ENCODE measurements around the gene SPRED3. TPM values are rescaled to one million over a fixed set of nuclear protein-coding genes. Genes with fewer than 3 reads are reported as not detected.
A peak's percentile ranks its signal among the peaks of the same experiment; 100 is the strongest.

Gene SPRED3
- total RNA-seq, 1 donor: 3.9 TPM

DNA sequence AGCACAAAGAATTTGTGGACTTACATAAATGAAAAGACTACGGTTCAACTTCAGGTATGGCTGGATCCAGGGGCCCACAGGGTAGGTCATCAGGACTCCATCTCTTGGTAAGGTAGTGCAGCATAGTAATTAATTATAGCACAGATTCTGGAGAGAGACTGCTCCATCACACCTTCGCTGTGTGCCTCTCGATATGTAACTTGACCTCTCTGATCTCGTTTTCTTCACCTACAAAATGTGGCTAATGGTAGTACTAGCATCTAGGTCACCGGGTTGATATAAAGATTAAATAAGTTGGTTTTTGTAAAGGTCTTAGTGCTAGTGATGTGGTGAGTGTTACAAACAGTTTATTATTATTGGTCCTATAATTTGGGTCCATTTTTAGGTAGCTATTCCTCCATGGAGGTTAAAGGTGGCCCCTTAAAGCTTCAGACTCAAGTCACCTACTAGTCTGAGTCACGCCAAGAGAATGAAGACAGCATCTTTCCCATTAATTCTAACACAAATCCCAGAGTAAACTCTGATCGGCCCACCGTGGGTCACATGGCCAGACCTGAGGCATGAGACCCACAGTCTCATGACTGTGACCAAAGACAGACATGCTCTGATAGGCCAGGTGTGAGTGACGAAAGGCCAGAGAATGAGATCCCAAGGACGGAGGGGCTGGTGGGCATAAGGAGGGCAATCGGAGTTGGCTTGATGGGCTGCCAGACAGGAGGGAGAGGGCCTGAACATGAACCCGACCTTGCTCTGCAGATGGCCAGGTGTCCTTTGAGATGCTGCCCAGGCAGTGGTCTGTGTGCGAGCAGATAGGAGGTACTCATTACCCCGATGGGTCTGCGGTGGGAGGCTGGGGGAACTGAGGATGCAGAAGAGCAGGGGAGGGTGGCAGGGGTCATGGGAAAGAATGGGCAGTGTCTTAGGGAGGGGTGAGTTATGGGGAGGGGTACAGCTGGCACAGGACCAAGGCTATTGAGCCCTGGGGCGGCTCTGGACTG lies 32.5 kb upstream of the SPRED3 start:
- no peak overlapping the region for H3K4me3 ChIP-seq (ENCODE audit: low read depth, low read length)
- TF ChIP-seq CTCF (IDR thresholded peaks at IDR 0.05; ENCODE audit: insufficient read depth, low read depth, low read length): no peak
- no peak for DNase-seq (ENCODE audit: low read depth)

GRCh38 chr19:38358071-38358470 lies 30.4 kb upstream of the SPRED3 start:
- DNase-seq (ENCODE audit: low read depth): no peak
- no peak overlapping the region for H3K4me3 ChIP-seq (ENCODE audit: low read depth, low read length)
- no peak for TF ChIP-seq CTCF (IDR thresholded peaks at IDR 0.05; ENCODE audit: insufficient read depth, low read depth, low read length)

DNA sequence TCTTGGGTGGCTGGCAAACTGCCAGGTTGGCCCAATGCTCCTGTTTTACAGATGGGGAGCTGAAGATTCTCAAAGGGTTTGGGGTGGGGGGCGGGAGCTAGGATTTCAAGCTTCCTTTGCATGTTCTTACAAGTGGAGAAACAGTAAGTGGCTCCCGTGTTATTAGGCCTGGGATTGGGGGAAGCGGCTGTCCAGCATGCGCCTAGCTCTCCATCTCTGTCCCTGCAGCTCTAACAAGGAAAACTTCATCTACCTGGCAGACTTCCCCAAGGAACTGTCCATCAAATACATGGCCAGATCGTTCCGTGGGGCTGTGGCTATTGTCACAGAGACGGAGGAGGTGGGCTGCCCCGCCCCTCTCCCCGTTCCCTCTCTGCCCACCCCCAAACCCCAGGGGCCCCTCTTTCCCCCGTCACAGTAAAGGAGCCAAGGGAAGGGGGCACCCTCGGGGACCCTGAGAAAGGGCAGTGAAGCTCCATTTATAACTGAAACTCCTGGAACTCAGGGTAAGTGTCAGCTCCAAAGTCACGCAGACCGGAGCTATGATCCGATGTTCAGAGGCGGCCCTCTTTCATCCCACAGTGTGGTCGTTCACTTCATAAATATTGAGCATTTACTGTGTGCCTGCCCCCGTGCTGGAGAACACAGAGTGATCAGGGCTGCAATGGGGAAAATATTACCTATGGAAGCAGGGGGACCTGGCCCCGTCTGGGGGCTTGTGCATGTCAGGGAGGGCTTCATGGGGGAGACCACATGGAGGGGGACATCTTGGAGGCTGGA lies 29.1 kb upstream of the SPRED3 start:
- no peak overlapping the region for H3K4me3 ChIP-seq (ENCODE audit: low read depth, low read length)
- no peak for TF ChIP-seq CTCF (IDR thresholded peaks at IDR 0.05; ENCODE audit: insufficient read depth, low read depth, low read length)
- DNase-seq (ENCODE audit: low read depth): no peak

GRCh38 chr19:38360351-38360750 lies 28.1 kb upstream of the SPRED3 start:
- DNase-seq (ENCODE audit: low read depth): no peak
- H3K4me3 ChIP-seq (ENCODE audit: low read depth, low read length): no peak overlapping the region
- no peak for TF ChIP-seq CTCF (IDR thresholded peaks at IDR 0.05; ENCODE audit: insufficient read depth, low read depth, low read length)

DNA sequence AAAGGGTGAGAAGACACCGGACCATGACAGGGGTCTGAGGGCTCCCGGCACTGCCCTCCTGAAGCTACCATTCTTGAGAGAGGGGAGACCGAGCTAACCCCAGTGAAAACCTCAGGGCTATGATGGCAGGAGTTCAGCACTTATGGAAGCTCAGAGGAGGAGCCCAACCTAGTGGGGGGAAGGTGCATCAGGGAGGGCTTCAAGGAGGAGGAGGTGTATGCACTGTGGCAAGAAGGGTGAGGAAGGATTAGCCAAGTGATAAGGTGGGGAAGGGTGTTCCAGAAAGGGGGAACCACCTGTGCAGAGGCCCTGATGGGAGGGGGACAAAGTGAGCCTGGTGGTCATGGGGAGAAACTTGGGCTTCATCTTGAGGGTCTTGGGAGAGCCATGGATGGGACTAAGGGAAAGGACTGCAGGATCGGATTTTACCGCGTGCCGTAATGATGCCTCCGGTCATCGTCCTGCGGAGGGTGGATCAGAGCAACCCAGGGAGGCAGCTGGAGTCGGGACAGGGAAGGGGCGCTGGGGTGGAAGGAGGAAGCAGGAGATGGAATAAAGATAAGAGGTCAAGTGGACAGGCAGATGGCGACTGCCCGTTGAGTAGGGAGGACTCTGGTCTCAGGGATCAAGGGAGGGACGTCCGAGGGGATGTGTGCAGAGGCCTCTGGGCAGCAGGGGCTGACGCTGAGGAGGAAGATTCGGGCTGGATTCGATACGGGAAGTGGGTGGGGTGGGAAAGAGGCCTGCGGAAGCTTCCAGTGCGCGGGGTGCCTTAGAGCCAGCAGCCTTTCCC lies 27.5 kb upstream of the SPRED3 start:
- no peak for TF ChIP-seq CTCF (IDR thresholded peaks at IDR 0.05; ENCODE audit: insufficient read depth, low read depth, low read length)
- no peak for DNase-seq (ENCODE audit: low read depth)
- H3K4me3 ChIP-seq (ENCODE audit: low read depth, low read length): peak overlapping the region; percentile 73

DNA sequence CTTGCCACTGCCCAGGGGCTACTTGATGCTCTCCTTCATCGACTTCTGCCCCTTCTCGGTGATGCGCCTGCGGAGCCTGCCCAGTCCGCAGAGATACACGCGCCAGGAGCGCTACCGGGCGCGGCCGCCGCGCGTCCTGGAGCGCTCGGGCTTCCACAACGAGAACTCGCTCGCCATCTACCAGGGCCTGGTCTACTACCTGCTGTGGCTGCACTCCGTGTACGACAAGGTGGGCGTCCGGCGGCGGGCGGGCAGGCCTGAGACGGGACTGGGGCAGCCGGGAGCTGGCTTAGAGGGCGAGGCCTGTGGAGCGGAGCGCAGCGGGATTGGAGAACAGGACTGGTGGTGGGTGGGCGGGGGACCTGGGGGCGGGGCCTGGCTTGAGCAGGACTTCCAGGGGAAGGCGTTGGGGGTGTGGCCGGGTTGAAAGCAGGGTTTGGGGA lies 26.8 kb upstream of the SPRED3 start:
- peak overlapping the region; percentile 73 for H3K4me3 ChIP-seq (ENCODE audit: low read depth, low read length)
- peak; percentile 9 for TF ChIP-seq CTCF (IDR thresholded peaks at IDR 0.05; ENCODE audit: insufficient read depth, low read depth, low read length)
- DNase-seq (ENCODE audit: low read depth): peak; percentile 72
